ENCODE data around the gene GOLGA5. TPM values are rescaled to one million over a fixed set of nuclear protein-coding genes. Genes with fewer than 3 reads are reported as not detected.

Gene GOLGA5
- total RNA-seq, 1 donor from 2014 or later, result 26.4 TPM

DNA sequence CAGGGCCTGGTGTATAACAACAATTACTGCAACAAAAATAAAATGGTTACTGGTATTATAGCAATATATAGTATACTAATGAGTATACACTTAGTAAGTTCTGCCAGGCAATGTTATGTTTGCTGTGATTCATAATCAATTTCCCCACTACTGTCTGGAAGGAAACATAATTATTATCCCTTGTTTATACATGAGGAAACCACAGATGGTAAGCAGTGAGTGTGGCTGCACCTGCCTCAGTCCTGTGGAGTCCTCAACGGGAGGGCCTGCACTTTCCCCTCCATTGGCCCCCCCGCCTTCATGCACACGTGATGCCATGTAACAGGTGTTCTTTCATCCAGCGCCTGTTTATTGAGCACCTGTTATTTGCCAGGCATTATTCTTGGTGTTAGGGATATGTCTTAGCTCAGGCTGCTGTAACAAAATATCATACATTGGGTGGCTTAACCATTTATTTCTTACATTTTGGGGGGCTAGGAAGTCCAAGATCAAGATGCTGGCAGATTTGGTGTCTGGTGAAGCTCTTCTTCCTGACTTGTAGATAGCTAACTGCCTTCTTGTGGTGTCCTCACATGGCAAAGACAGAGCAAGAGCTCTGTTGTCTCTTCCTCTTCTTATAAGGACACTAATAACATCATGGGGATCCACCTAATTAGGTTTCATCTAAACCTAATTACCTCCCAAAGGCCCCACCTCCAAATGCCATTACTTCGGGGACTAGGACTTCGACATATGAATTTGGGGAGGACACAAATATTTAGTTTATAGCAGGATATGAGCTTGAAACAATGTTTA is 69.4 kb downstream of the GOLGA5 start:
- no peaks in the 10 kb centered on the region for H3K27me3 Mint-ChIP-seq (ENCODE audit: unreplicated experiment)
- no peaks in the 10 kb centered on the region for H3K9me3 Mint-ChIP-seq (ENCODE audit: unreplicated experiment)
- H3K36me3 Mint-ChIP-seq (ENCODE audit: low read depth, unreplicated experiment), result peaks cover 8% of the 10 kb centered on the region
- TF ChIP-seq, protein P1, sequence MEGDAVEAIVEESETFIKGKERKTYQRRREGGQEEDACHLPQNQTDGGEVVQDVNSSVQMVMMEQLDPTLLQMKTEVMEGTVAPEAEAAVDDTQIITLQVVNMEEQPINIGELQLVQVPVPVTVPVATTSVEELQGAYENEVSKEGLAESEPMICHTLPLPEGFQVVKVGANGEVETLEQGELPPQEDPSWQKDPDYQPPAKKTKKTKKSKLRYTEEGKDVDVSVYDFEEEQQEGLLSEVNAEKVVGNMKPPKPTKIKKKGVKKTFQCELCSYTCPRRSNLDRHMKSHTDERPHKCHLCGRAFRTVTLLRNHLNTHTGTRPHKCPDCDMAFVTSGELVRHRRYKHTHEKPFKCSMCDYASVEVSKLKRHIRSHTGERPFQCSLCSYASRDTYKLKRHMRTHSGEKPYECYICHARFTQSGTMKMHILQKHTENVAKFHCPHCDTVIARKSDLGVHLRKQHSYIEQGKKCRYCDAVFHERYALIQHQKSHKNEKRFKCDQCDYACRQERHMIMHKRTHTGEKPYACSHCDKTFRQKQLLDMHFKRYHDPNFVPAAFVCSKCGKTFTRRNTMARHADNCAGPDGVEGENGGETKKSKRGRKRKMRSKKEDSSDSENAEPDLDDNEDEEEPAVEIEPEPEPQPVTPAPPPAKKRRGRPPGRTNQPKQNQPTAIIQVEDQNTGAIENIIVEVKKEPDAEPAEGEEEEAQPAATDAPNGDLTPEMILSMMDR (IDR thresholded peaks at IDR 0.05; ENCODE audit: unreplicated experiment), result no peak
- no peaks in the 10 kb centered on the region for H3K4me1 Mint-ChIP-seq (ENCODE audit: unreplicated experiment)
- no peak overlapping the region for H3K27ac Mint-ChIP-seq (ENCODE audit: unreplicated experiment)
- no peak for DNase-seq (ENCODE audit: low spot score)
- H3K4me3 Mint-ChIP-seq (ENCODE audit: unreplicated experiment), result no peak overlapping the region

DNA sequence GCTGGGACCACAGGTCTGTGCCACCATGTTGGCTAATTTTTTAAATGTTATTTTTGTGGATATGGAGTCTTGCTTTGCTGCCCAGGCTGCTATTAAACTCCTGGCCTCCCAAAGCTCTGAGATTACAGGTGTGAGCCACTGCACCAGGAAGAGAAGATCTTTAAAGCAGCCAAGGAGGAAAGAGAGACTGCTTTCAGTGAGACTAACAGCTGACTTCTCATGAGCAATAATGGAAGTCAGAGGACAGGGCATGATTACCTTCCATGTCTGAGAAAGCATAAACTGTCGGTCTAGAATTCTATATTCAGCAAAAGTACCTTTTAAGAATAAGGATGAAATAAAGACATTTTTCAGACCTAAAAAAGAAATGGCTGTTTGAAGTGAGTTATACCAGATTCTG is 71.6 kb downstream of the GOLGA5 start:
- no peaks in the 10 kb centered on the region for H3K9me3 Mint-ChIP-seq (ENCODE audit: unreplicated experiment)
- H3K27ac Mint-ChIP-seq (ENCODE audit: unreplicated experiment), result no peak overlapping the region
- no peaks in the 10 kb centered on the region for H3K27me3 Mint-ChIP-seq (ENCODE audit: unreplicated experiment)
- peaks cover 8% of the 10 kb centered on the region for H3K36me3 Mint-ChIP-seq (ENCODE audit: low read depth, unreplicated experiment)
- TF ChIP-seq, protein P1 (IDR thresholded peaks at IDR 0.05; ENCODE audit: unreplicated experiment), result no peak
- DNase-seq (ENCODE audit: low spot score), result no peak
- H3K4me3 Mint-ChIP-seq (ENCODE audit: unreplicated experiment), result no peak overlapping the region
- no peaks in the 10 kb centered on the region for H3K4me1 Mint-ChIP-seq (ENCODE audit: unreplicated experiment)

DNA sequence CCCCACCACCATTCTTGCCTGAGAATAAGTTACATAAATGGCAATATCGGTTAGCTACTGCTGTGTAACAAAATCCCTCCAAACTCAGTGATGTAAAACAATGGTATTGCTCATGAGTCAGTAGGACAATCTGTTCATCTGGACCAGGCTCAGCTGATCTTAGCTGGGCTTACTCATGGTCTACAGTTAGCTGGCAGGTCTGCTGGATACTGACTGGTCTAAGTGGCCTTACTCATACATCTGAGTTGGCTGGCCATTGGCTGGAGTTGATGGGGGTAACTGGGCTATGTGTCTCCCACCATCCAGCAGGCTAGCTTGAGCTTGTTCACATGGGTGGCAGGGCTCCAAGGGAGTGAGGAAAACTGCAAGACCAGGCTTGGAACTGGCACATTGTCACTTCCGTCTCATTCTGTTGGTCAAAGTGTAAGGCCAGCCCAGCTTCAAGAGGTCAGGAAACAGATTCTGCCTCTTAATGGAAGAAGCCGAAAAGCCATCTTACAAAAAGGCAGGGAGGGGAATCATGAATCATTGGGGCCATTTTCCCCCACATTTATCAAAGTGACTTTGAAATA is 72.2 kb downstream of the GOLGA5 start:
- no peak for DNase-seq (ENCODE audit: low spot score)
- Mint-ChIP-seq H3K9me3 (ENCODE audit: unreplicated experiment) (no peaks in the 10 kb centered on the region), H3K4me3 (ENCODE audit: unreplicated experiment) (no peak overlapping the region), H3K27me3 (ENCODE audit: unreplicated experiment) (no peaks in the 10 kb centered on the region), H3K36me3 (ENCODE audit: low read depth, unreplicated experiment) (peaks cover 5% of the 10 kb centered on the region), H3K4me1 (ENCODE audit: unreplicated experiment) (no peaks in the 10 kb centered on the region), H3K27ac (ENCODE audit: unreplicated experiment) (no peak overlapping the region)
- TF ChIP-seq, protein P1 (IDR thresholded peaks at IDR 0.05; ENCODE audit: unreplicated experiment), result no peak

DNA sequence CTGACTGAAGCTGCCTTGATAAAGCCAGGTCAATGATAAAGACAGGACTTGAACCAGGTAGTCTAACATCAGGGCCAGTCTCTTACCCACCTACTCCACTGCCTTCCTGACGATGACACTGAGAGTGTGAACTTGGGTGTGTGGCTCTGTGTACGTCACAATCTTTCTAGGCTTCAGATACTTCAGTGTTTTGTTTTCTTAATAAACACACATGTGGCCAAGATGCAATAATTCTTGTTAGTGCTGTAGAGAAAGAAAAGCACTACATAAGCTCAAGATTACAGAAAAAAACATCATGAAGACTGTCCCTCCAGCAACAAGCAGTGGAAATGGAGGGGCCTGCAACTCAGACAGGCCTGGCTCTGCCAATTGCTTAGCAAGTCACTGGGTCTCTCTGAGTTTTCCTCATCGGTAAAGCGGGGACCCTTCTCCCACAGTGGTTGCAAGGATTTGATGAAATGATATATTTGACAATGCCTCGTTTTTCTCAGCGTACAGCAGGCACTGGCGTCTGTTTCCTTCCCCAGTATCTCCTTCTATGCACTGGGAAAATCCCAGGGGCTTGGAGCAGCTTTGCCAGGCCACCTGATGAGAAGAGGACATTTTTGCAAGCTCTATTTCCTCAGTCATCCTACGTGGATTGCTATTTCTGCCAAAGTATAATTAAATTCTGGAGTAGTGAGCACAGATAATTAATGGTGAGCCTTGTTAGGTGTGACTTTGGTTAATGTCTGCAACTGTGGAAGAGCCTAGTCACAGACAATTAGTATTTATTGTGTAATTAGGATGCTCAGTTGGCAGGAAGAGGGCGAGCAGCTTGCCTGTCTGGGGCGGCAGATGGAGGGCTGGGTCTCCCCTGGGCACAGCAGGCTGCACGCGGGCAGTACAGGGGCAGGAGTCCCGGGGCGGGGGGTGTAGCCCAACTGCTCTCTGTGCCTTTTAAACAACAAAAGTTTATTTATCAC is 73.1 kb downstream of the GOLGA5 start:
- Mint-ChIP-seq H3K36me3 (ENCODE audit: low read depth, unreplicated experiment) (peaks cover 5% of the 10 kb centered on the region), H3K4me3 (ENCODE audit: unreplicated experiment) (no peak overlapping the region), H3K4me1 (ENCODE audit: unreplicated experiment) (no peaks in the 10 kb centered on the region), H3K27me3 (ENCODE audit: unreplicated experiment) (no peaks in the 10 kb centered on the region), H3K9me3 (ENCODE audit: unreplicated experiment) (no peaks in the 10 kb centered on the region), H3K27ac (ENCODE audit: unreplicated experiment) (no peak overlapping the region)
- TF ChIP-seq, protein P1 (IDR thresholded peaks at IDR 0.05; ENCODE audit: unreplicated experiment), result no peak
- DNase-seq (ENCODE audit: low spot score), result no peak
